Epithelial cell of esophagus (primary cell): Measurements from ENCODE around the gene LENEP.

Experiments used
- DNase-seq: peaks from one replicate; pipeline ENCODE4 v3.0.0; 2010; ENCODE audit warnings: low read depth
- H3K4me3 ChIP-seq: 2 replicates; pipeline ENCODE4 v1.5.1; 2011; ENCODE audit warnings: mild to moderate bottlenecking, low read length, control low read depth
- TF ChIP-seq, protein P1 (sequence below): IDR thresholded peaks from 2 replicates; pipeline ENCODE4 v1.5.1; 2011; ENCODE audit warnings: low read depth, mild to moderate bottlenecking, low read length, control low read depth, inconsistent platforms; ENCODE audit not compliant: insufficient read depth; ENCODE audit errors: missing control alignments

Gene LENEP

DNA sequence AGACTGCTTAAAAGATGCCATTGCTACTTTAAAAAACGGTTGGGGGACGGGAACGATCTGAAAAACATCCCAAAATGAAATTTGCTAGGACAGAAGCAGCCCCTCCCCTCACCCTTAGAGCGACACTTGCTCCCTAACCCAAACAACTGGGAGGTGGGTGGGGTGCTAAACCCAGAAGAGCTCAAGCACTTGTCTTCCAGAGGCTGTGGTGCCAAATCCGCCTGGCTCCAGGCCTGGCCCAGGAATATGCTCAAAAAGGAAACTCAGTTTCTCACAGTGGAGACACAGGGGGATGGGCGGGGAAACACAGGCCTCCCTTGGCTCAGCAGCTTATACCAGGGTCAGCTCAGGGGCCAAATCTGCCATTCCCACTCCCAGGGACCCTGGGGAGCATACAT is 36.8 kb upstream of the LENEP start:
- no peak for DNase-seq
- TF ChIP-seq, protein P1, sequence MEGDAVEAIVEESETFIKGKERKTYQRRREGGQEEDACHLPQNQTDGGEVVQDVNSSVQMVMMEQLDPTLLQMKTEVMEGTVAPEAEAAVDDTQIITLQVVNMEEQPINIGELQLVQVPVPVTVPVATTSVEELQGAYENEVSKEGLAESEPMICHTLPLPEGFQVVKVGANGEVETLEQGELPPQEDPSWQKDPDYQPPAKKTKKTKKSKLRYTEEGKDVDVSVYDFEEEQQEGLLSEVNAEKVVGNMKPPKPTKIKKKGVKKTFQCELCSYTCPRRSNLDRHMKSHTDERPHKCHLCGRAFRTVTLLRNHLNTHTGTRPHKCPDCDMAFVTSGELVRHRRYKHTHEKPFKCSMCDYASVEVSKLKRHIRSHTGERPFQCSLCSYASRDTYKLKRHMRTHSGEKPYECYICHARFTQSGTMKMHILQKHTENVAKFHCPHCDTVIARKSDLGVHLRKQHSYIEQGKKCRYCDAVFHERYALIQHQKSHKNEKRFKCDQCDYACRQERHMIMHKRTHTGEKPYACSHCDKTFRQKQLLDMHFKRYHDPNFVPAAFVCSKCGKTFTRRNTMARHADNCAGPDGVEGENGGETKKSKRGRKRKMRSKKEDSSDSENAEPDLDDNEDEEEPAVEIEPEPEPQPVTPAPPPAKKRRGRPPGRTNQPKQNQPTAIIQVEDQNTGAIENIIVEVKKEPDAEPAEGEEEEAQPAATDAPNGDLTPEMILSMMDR = no peak
- peak overlapping the region; percentile 72 for H3K4me3 ChIP-seq

DNA sequence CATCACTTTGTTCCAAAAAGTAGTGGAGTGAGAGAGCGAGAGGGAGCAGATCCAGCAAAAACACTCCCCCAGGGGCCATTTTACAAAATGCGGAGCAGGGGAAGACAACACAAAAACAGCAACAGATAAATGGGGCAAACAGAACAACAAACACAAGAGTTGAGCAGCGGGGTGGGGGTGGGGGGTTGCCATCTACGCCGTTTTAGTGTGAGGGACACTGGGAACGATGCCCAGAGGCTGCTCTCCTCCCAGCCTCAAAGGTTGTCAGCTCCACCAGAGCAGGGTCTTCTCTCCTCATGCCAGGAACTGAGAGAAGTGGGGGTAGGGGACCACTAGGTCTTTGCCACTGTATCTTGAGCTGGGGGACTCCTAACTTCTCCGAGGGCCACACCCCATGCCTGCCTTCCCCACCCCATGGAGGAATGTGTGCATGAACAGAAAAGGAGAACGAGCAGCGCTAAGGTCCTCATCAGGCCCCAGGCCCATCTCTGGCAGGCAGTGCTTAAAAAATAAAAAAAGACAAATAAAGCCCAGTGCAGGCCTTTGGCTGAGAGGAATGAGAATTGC is 36.2 kb upstream of the LENEP start:
- no peak for DNase-seq
- no peak overlapping the region for H3K4me3 ChIP-seq
- TF ChIP-seq, protein P1 = no peak

DNA sequence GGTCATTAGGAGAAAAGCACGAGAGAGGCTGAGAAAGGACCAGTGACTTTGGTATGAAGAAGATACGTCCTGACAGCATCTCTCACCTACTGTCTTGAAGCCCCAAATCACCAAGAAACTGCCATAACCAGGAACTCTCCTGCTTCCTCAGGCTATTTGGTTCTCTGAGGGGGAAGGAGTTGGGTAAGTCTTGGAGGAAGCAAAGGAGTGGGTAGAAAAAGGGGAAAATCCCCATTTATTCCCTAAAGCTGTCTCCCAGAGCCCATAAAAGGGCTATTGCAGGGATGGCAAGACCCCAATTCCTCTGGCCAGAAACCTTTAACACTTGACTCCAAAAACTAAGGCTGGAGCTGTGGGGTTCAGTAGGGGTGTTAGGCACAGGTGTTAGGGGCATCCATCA is 35.4 kb upstream of the LENEP start:
- no peak overlapping the region for H3K4me3 ChIP-seq
- no peak for DNase-seq
- TF ChIP-seq, protein P1 = no peak

DNA sequence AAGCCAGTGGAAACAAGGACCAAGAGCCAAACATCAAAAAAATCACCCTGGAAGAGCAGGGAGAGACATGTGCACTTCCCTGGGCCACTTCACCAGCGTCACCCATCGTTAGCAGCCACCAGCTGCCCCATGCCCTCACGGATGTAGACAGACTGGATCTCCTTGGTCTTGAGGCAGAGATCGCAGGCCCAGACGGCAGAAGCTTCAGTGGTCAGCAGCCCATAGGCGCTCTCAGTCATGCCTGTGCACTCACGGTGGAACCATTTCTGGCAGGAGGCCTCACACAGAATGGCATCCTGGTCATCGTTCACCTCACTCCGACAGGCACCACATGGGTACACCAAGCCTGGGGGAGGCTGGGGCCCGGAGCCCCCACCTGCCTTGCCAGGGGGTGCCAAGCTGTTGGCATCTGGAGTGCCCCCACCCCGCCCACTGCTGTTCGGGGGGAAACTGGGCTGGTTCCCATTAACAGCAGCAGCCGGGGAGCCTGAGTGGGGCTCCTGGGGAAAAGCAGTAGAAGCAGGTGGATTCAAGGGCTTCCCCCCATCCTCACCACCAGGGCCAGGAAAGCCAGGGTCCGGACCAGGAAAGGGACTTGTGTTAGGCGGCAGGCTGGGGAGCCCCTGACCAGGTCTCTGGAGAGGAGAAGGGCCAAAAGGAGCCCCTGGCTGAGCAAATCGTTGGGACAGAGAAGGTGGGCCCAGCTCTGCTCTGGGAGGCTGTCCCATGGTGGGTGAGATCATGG is 34.5 kb upstream of the LENEP start:
- no peak for DNase-seq
- TF ChIP-seq, protein P1 = no peak
- H3K4me3 ChIP-seq = no peak overlapping the region

DNA sequence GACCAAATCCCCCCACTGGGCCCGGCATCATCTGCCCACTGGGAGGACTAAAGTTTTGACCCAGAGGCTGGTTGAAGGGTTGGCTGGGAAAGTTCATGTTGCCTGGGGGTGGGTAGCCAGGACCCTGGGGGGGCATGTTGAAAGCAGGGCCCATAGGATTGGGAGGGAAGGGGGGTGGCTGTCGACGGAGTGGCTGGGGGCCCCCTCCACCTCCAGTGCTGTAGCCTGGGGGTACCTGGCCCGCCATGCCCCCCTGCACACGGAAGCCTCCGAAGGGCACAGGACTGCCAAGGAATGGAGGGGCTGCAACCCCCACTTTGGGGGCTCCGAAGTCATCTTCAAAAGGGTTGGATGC is 34.0 kb upstream of the LENEP start:
- TF ChIP-seq, protein P1 = no peak
- H3K4me3 ChIP-seq = no peak overlapping the region
- DNase-seq = no peak

DNA sequence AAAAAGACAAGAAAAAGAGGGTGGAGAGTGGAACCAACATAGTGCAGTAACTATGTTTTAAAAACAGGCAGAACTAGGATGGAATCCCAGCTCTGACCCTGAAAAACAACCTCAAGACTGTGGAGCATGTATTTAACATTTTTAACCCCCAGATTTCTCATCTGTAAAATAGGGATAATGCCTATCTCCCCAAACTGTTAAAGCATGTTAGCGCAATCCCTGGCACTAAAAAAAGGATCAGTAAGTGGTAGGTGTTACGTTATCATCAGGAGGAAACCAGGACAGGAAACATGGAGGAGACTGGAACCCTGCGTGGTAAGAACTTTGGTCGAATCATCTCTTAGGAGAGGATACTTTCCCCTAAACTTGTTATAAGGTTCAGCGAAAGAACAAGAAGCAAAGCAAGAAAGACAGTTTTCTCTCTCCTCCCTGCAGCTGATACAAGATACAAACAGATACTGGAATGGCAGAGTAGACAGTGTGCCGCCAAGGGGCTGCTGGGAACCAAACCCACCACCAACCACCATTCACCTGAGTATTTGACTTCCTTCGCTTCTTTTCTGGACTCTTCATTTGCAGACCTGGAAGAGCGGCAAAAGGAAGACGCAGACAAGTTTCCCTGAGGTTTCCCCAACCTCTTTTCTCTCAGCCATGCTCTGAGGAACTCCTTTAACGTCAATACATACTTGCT is 32.8 kb upstream of the LENEP start:
- TF ChIP-seq, protein P1 = no peak
- no peak for DNase-seq
- H3K4me3 ChIP-seq = peak overlapping the region; percentile 64
